PC-9 (cell line): ENCODE data around the gene C10orf105. TPM values are rescaled to one million over a fixed set of nuclear protein-coding genes. Genes with fewer than 3 reads are reported as not detected.

Experiments used
- BruUV-seq: library from RNA; stranded (reverse); fragments of 400-500 nt; replicated peaks from 2 replicates; lab custom pipeline; 2021; lab: Mats Ljungman, UMichigan
- CTCF ChIA-PET: fragments of 300-600 bp; sonication (Branson Sonifier 250); formaldehyde crosslinking; loops from one replicate; lab custom pipeline; 2022; ENCODE audit warnings: antibody characterized with exemption; lab: Charles Lee
- POLR2A ChIA-PET: fragments of 300-600 bp; sonication (Branson Sonifier 250); formaldehyde crosslinking; loops from one replicate; lab custom pipeline; 2022; ENCODE audit warnings: antibody characterized with exemption; ENCODE audit not compliant: unreplicated experiment; lab: Charles Lee
- DNase-seq, 2 experiments: peaks; one replicate each; pipeline versions ENCODE4 v3.0.0 to v3.0.0-alpha.2; 2015 to 2022; ENCODE audit warnings: mixed read lengths in 1 of 2
- H2AFZ ChIP-seq: fragments of 200-600 bp; sonication (generic); 2 replicates; pipeline ENCODE4 v1.8.1; 2017; ENCODE audit warnings: antibody characterized with exemption
- H3F3A ChIP-seq: fragments of 200-600 bp; sonication (generic); 2 replicates; pipeline ENCODE4 v1.8.1; 2017; ENCODE audit warnings: antibody characterized with exemption, mild to moderate bottlenecking, low read depth; ENCODE audit not compliant: insufficient read depth
- H3K27ac ChIP-seq: fragments of 200-600 bp; sonication (generic); 2 replicates; pipeline ENCODE4 v1.6.1; 2016; ENCODE audit warnings: mixed run types
- H3K27me3 ChIP-seq: fragments of 200-600 bp; sonication (generic); 2 replicates; pipeline ENCODE4 v1.6.1; 2016; ENCODE audit warnings: low read depth, mixed run types; ENCODE audit not compliant: insufficient read depth
- H3K36me3 ChIP-seq: fragments of 200-600 bp; sonication (generic); 2 replicates; pipeline ENCODE4 v1.6.1; 2016; ENCODE audit warnings: low read depth, mixed run types
- H3K4me1 ChIP-seq: fragments of 200-600 bp; sonication (generic); replicated peaks from 2 replicates; pipeline ENCODE4 v1.6.1; 2016; ENCODE audit warnings: mixed run types; ENCODE audit not compliant: insufficient read depth
- H3K4me2 ChIP-seq: fragments of 200-600 bp; sonication (generic); 2 replicates; pipeline ENCODE4 v1.6.1; 2017; ENCODE audit warnings: mixed run types
- H3K4me3 ChIP-seq: fragments of 200-600 bp; sonication (generic); 2 replicates; pipeline ENCODE4 v1.6.1; 2016; ENCODE audit warnings: mixed run types
- H3K79me2 ChIP-seq: fragments of 200-600 bp; sonication (generic); 2 replicates; pipeline ENCODE4 v1.6.1; 2017; ENCODE audit warnings: low read depth, mixed run types
- H3K9me2 ChIP-seq: fragments of 200-600 bp; sonication (generic); 2 replicates; pipeline ENCODE4 v1.8.1; 2017; ENCODE audit warnings: mild to moderate bottlenecking; ENCODE audit not compliant: insufficient read depth
- H3K9me3 ChIP-seq: fragments of 200-600 bp; sonication (generic); 2 replicates; pipeline ENCODE4 v1.8.1; 2016; ENCODE audit warnings: low read depth; ENCODE audit not compliant: insufficient read depth
- H4K20me1 ChIP-seq: fragments of 200-600 bp; sonication (generic); 2 replicates; pipeline ENCODE4 v1.8.1; 2017; ENCODE audit not compliant: insufficient read depth
- EZH2 ChIP-seq: fragments of 200-600 bp; sonication (generic); IDR thresholded peaks from 2 replicates; pipeline ENCODE4 v1.8.0; 2017; ENCODE audit warnings: antibody characterized with exemption, low read depth
- intact Hi-C: fragments of 100-400 bp; cut with micrococcal nuclease; formaldehyde crosslinking; loops from one replicate; pipeline ENCODE4 v1.10.0; 2022; ENCODE audit not compliant: unreplicated experiment
- total RNA-seq: library from RNA; stranded (reverse); gene quantifications from 2 replicates; pipeline ENCODE4 v1.2.3, GENCODE V29; 2021
- TF ChIP-seq, protein P1 (sequence below): fragments of 200-600 bp; sonication (generic); conservative IDR thresholded peaks from 2 replicates; pipeline ENCODE4 v1.6.1; 2017; ENCODE audit warnings: mixed run types, antibody characterized with exemption, mild to moderate bottlenecking, moderate library complexity

C10orf105 gene
- total RNA-seq, 1 experiment from 2014 or later: not detected

DNA sequence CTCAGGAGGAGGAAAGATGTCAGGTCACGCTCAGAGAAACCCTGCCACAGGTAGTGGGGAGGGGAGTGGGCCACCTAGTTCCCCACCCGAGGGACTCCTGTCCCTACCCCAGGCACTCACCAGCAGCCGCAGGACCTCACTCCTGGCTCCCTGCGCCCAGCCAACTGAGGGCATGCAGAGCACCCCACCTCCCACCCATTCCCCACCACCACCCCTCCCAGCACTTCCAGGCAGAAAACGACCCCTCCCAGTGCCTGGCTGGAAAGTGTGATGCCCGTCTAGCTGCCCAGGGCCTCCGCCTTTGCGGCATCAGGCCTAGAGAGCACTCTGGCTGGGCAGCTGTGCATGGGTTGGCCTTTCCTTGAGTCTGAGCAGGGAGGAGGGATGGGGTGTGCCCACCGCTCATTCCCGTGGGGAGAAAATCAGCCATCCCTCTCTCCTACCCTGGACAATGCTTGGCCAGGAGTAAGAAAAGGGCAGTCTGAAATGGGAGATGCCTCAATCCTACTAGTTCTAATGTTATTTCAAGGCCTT lies 1.3 kb downstream of the C10orf105 start:
- intact Hi-C loops: no loop called here
- Histone ChIP-seq H3K27ac (no peak overlapping the region), H3F3A (peaks cover 6% of the 10 kb centered on the region; the same call in 1 of the 2 replicates), H3K4me2 (no peak overlapping the region), H3K27me3 (no peaks in the 10 kb centered on the region), H3K4me3 (no peak overlapping the region), H3K36me3 (no peaks in the 10 kb centered on the region), H3K9me3 (no peaks in the 10 kb centered on the region), H2AFZ (no peak overlapping the region), H4K20me1 (no peaks in the 10 kb centered on the region), H3K9me2 (no peaks in the 10 kb centered on the region), H3K4me1 (peaks cover 14% of the 10 kb centered on the region), H3K79me2 (no peaks in the 10 kb centered on the region)
- ChIA-PET CTCF (no interaction called here), POLR2A (no interaction called here)
- no peak for DNase-seq
- BruUV-seq: no TSS peak
- TF ChIP-seq EZH2: no peak
- TF ChIP-seq, protein P1, sequence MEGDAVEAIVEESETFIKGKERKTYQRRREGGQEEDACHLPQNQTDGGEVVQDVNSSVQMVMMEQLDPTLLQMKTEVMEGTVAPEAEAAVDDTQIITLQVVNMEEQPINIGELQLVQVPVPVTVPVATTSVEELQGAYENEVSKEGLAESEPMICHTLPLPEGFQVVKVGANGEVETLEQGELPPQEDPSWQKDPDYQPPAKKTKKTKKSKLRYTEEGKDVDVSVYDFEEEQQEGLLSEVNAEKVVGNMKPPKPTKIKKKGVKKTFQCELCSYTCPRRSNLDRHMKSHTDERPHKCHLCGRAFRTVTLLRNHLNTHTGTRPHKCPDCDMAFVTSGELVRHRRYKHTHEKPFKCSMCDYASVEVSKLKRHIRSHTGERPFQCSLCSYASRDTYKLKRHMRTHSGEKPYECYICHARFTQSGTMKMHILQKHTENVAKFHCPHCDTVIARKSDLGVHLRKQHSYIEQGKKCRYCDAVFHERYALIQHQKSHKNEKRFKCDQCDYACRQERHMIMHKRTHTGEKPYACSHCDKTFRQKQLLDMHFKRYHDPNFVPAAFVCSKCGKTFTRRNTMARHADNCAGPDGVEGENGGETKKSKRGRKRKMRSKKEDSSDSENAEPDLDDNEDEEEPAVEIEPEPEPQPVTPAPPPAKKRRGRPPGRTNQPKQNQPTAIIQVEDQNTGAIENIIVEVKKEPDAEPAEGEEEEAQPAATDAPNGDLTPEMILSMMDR: no peak

DNA sequence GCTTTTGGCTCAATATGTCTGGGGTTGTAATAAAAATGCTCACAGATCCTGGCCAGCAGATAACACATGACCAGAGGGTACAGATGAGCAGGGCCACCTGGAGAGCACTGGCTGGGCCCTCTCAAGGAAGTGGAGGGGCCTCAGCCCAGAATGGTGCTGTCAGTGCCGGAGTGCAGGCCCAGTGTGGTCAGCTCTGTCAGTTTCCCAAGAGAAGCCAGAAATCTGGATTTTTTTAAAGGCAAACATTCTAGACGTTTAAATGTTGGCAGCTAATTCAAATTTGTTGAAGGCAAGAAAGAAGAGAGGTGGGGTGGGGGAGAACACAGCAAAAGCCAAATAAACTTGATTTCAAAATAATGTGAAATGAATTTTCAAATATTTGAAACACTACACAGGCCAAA lies 2.0 kb downstream of the C10orf105 start:
- H3K27me3 ChIP-seq: no peaks in the 10 kb centered on the region
- H3K4me3 ChIP-seq: no peak overlapping the region
- no peaks in the 10 kb centered on the region for H3K79me2 ChIP-seq
- intact Hi-C loops: no loop called here
- no TSS peak for BruUV-seq
- no peaks in the 10 kb centered on the region for H3K9me3 ChIP-seq
- DNase-seq: no peak
- no peak overlapping the region for H2AFZ ChIP-seq
- peaks cover 14% of the 10 kb centered on the region for H3K4me1 ChIP-seq
- no peak overlapping the region for H3K4me2 ChIP-seq
- no peaks in the 10 kb centered on the region for H3K9me2 ChIP-seq
- no peaks in the 10 kb centered on the region for H3K36me3 ChIP-seq
- H3K27ac ChIP-seq: no peak overlapping the region
- TF ChIP-seq, protein P1: no peak
- TF ChIP-seq EZH2: no peak
- peaks cover 6% of the 10 kb centered on the region; the same call in 1 of the 2 replicates for H3F3A ChIP-seq
- H4K20me1 ChIP-seq: no peaks in the 10 kb centered on the region
- ChIA-PET POLR2A (interaction anchor here (0.6 kb wide), 2 partner anchors 25 to 30 kb away, joined by 3 to 7 read pairs; no protein-coding TSS in a partner anchor), CTCF (no interaction called here)

DNA sequence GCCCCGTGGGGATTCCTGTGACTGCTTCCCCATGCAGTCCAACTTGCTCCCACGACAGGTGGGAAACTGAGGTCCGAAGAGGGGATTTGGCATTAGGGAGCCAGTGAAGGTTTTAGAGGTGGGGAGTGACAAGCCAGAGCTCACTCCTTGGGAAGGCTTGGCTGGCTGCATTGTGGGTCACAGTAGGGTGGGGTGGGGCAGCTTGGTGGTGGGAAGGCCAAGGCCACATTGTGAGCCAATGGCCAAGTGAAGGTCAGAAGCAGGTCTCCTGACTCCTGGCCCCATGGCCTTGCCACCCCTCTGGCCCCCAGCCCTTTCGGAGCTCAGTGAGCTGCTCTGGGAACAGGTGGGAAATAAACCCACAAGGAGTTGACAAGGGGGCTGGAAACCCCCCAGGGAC lies 2.5 kb downstream of the C10orf105 start:
- Histone ChIP-seq H3K9me2 (no peaks in the 10 kb centered on the region), H3K4me1 (peaks cover 14% of the 10 kb centered on the region), H4K20me1 (no peaks in the 10 kb centered on the region), H3K4me3 (no peak overlapping the region), H3K27ac (no peak overlapping the region), H3K36me3 (no peaks in the 10 kb centered on the region), H3K4me2 (no peak overlapping the region), H2AFZ (no peak overlapping the region), H3K79me2 (no peaks in the 10 kb centered on the region), H3F3A (peaks cover 6% of the 10 kb centered on the region; the same call in 1 of the 2 replicates), H3K27me3 (no peaks in the 10 kb centered on the region), H3K9me3 (no peaks in the 10 kb centered on the region)
- POLR2A ChIA-PET: interaction anchor here (0.6 kb wide), 4 partner anchors 26 to 36 kb away, joined by 3 to 9 read pairs (median 6); no protein-coding TSS in a partner anchor
- no TSS peak for BruUV-seq
- intact Hi-C loops: no loop called here
- no peak for TF ChIP-seq EZH2
- TF ChIP-seq, protein P1: no peak
- DNase-seq: no peak
- CTCF ChIA-PET: no interaction called here
